Ramos (cell line): ENCODE results near the gene CARD11.

Experiments used
- in situ Hi-C: fragments of 300-500 bp; cut with MboI; formaldehyde crosslinking; loops from one replicate; pipeline ENCODE4 v1.14.3; 2022; ENCODE audit warnings: low sequenced_read_pairs; ENCODE audit not compliant: unreplicated experiment

CARD11 gene

DNA sequence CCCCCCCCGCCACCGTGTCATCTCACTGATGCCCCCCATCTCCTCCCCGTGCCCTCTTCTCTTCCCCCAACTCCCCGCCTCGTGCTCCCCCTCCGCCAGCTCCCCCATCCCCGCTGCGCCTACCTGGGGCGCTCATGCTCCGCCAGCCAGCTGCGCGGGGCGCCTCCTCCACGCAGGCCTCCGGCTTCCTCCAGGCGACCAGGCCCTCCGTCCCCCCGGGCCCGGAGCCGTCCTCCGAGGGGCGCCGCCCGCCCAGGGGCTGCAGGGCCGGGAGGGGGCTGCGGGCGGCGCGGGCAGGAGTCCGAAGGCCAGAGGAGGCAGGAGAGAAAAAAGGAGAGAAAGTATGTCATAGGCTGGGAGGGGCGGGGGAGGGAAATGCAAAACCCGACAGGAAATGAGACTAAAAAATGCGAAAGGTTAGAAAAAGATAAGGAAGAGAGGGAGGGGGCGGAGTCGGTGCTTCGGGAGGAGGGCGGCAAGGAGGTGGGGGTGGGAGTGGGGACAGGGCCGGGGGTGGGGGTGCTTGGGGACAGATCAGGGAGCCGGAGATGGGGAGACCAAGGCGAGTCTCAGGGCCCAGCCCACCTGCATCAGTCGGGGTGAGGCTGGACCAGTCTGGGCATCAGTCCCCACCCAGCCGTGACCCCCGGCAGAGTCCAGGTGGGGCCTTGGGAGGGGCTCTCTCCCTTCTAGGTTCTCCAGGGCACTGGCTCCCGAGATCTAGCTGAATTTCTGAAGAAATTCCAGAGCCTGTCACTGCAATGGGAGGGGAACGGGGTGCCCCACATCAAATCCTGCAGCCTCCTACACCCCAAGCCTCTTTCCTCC, at the start of gene CARD11:
Gene CARD11, minus strand, starts transcription at position 324 of the 828 bp plus-strand sequence. CDS start 85,361 bp downstream, outside the sequence.
- in situ Hi-C loops: no loop called here

DNA sequence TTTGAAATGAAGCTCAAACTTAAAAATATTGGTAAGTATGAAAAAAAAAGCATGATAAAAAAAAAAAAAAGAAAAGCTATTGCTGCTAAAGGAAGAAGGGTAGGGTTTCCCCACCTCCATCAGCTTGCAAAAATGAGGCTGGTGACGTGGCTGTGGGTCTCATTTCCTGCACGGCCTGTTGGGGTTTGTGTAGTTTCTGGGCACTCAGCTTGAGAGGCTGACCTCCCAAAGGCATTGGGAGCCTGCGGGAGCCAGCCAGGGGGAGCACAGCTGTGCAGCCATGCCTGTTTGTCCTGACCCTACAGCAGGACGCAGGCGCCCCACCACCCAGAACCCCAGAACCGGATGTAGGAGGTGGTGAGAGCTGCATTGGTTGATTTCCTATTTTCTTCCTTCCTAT, 48.8 kb upstream of the CARD11 start:
- in situ Hi-C loops: no loop called here

DNA sequence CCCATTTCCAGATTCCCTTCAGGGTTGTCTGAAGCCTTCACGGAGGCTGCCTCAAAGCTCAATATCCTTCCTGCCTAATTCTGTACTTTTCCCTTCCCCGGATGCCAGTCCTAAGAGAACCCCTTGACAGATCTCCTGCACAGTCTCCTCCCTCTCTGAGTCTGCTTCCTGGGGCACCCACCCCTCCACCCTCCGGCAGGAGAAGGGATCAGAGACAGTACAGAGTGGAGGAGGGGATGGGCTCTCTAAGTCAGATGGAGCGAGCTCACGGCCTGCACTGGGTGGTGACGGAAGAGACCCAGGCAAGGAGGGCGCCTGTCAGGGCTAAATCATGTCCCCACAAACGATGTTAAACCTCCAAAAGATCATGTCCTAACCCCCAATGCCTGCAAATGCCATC, 48.0 kb upstream of the CARD11 start:
- in situ Hi-C loops: no loop called here

DNA sequence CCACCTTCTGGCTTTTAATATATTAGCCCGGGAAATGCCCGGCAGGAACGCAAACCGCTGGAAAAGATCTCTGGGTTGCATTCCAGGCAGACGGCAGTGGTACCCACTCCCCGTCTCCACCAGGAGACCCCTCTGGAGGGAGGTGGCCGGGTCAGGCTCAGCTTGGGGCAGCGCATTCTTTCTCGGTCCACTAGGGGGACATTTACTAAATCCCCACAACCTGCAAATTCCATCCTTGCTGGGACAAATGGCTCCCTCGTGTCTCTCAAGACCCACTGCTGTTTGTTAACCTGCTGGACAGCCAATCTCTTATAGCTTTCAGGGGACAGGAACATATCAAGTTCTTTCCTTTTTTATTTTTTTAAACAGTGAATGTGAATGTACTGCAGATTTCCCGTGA, 45.8 kb upstream of the CARD11 start:
- in situ Hi-C loops: no loop called here

GRCh38 chr7:3087243-3087755, 43.6 kb upstream of the CARD11 start:
- in situ Hi-C loops: no loop called here

- in situ Hi-C loops: no loop called here
These were observed 39.7 kb upstream of the CARD11 start for GRCh38 chr7:3083350-3083749.

GRCh38 chr7:3082831-3083230, 39.2 kb upstream of the CARD11 start:
- in situ Hi-C loops: no loop called here

DNA sequence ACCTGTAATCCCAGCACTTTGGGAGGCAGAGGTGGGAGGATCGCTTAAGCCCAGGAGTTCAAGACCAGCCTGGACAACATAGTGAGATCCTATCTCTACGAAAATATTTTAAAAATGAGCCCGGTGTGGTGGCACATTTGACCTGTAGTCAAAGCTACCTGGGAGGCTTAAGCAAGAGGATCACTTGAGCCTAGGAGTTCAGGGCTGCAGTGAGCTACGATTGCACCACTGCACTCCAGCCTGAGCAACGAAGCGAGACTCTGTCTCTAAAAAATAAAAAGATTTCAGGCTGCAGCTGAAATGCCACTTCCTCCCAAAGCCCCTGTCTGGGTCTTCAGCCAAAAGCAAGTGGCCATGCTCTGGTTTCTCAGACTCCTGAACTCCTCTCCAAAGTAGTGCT, 38.7 kb upstream of the CARD11 start:
- in situ Hi-C loops: no loop called here

DNA sequence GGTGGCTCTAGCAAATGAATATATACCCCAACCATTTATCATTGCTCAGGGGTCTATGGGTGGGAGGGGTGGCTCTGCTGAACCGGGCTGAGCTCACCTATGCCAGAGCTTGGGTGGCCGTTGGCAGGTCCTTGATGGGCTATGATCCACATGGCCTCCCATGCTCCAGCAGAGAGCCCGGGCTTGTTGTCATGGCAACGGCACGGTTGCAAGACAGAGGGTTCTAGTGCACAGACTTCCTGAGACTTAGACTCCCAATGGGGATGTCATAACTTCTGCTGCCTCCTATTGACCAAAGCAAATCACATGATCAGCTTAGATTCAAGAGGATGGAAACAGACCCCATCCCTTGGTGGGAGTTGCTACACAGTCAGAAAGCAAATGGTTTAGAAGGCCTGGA, 36.4 kb upstream of the CARD11 start:
- in situ Hi-C loops: no loop called here

- in situ Hi-C loops: no loop called here
These were observed 34.8 kb upstream of the CARD11 start for GRCh38 chr7:3078514-3078913.

GRCh38 chr7:3076700-3077099, 33.0 kb upstream of the CARD11 start:
- in situ Hi-C loops: no loop called here

DNA sequence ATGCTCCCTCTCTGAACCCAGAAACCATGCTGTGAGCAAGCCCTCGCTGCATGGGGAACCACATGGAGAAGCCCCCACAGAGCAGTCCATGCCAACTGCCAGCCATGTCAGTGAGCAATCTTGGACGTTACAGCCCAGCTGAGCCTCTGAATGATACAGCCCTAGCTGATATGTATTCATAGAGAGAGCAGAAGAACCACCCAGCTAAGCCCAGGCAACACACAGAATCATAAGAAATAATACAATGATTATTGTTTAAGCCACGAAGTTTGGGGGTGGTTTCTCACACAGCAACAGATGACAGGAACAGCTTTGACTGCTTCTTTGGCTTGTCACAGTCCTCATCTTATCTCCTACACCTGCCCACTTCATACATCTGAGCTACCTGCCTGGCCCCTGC, 32.5 kb upstream of the CARD11 start:
- in situ Hi-C loops: no loop called here

- in situ Hi-C loops: no loop called here
These were observed 31.8 kb upstream of the CARD11 start for GRCh38 chr7:3075441-3075840.

GRCh38 chr7:3074459-3074821, 30.8 kb upstream of the CARD11 start:
- in situ Hi-C loops: no loop called here

- in situ Hi-C loops: no loop called here
These were observed 30.2 kb upstream of the CARD11 start for GRCh38 chr7:3073763-3074458.

GRCh38 chr7:3070908-3071307, 27.2 kb upstream of the CARD11 start:
- in situ Hi-C loops: no loop called here

DNA sequence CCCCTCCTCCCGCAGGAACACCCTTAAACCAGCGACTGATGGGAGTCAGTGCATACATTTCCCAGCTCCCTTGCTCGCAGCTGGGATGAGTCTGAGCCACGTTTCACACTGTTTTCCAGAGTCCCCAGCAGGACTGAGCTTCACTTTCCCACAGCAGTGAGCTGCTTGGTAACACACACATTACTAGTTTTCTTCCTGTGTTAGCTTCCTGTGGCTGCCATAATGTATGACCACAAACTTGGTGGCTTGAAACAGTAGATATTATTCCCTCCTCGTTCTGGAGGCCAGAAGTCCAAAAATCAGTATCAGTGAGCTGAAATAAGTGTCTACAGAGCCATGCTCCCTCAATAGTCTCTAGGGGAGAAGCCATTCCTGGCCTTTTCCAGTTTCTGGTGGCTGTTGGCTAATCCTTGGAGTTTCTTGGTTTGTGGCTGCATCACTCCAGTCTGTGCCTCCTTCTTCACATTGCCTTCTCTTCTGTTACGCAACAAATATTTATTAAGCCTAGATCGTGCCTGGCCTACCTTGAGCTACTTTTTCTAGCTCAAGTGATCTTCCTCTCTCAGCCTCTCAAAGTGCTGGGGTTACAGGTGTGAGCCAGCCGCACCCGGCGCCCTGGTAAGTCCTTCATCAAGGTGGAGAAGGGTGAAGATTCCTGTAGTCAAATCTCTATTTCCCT, 26.2 kb upstream of the CARD11 start:
- in situ Hi-C loops: no loop called here

GRCh38 chr7:3068530-3068929, 24.9 kb upstream of the CARD11 start:
- in situ Hi-C loops: no loop called here

- in situ Hi-C loops: no loop called here
These were observed 24.1 kb upstream of the CARD11 start for GRCh38 chr7:3067606-3068380.

GRCh38 chr7:3067193-3067592, 23.5 kb upstream of the CARD11 start:
- in situ Hi-C loops: no loop called here
